HL-60/S4 treated with retinoic acid at 250 ng/mL for 4 days and 3 days (cell line): Measurements from ENCODE around the gene PRICKLE2.

Source experiments
- in situ Hi-C: fragments of 300-500 bp; cut with MboI; formaldehyde crosslinking; loops from 2 replicates; pipeline ENCODE4 v1.7.0; 2022; ENCODE audit warnings: low sequenced_read_pairs

PRICKLE2 gene

DNA sequence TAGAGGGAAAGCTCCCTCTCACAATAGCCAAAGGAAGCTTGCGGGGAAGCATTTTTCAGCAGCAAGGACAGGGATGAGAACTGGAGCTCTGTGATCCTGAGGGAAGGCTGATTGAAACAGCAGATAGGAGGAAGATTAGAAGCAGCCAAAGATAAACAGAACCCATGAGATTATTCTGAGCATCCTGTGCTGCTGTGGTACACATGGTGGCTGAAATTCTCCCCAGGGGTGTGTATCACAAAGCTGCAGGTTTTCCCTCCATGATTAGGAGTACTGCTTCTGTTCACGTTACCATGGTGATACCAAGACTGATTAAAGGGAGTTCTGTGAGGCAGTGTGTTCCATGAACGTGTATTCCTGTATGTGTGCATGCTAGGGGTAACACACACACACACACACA lies 171.7 kb downstream of the PRICKLE2 start:
- in situ Hi-C loops = no loop called here

DNA sequence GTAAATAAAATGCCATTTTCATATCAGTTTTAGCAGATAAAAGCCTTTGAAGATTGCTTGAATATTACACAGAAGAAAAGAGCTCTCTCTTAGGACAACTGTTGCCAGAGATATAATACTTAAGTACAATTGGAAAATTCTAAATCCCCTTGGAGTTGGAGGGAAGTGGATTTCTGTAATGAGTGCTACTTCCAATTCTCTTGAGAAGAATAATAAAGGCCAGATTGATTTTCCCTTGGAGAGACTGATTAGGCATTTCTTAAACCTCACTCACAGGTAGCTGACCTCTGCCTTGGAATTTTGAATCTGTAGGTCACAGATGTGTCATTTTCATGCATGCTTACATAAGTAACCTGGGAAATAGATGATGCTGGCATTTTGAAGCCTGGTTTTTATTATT lies 172.1 kb downstream of the PRICKLE2 start:
- in situ Hi-C loops = no loop called here

DNA sequence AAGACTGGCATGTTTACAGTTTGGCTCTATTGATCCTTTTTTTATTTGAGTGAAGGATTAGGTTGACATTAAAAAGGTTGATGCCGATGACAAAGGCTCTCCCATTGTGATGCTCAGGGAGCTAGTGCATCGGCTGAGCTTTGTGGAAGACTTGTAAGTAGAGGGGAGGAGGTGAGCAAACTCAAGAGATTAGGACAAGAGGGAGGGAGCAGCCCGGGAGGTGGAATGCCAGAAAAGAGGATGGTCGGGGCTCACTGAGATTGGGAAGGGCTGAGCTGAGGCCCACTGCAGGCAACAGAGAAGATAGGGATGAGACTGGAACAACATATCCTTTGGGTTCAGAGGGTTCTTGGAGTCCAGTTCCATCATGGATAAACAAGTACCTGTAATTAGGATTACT lies 175.4 kb downstream of the PRICKLE2 start:
- in situ Hi-C loops = loop anchor here (25.0 kb wide), 1 partner anchor 412 kb away; no protein-coding TSS in a partner anchor

DNA sequence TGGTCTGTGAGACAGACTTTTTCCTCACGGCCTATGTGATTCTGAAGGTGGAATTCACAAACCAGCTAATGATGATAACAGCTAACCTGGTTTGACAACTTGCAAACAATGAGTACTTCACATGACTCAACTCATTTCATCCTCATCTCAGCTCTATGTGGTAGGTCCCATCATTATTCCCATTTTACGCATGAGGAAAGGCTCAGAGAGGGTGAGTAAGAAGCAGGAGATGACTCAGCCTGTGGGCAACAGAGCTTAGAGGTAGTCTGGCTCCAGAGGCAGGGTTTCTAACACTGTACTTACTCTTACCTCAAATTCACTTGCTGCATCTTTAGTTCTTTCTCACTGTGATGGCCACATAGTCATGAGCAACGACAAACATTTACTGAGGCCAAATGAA lies 176.1 kb downstream of the PRICKLE2 start:
- in situ Hi-C loops = loop anchor here (25.0 kb wide), 1 partner anchor 413 kb away; no protein-coding TSS in a partner anchor

DNA sequence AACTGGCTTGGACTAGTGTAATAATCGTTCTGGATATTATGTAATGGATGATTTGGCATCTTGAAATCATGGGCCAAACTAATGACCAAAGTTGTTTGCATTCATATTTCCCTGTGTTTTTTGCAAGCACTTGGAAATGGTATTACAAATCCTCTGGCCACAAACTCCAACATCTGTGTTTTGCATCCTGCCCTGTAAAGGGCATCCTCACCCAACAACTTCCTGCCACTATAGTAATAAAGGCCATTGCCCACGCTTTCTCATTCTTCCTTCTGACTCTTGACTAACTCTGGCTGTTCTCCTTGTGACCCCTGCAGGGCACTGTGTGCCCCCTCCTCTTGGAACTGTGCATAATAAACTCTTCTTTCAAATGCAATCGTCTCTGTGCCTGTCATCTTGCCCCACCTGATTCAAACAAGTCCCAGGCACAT lies 176.6 kb downstream of the PRICKLE2 start:
- in situ Hi-C loops = loop anchor here (25.0 kb wide), 1 partner anchor 414 kb away; no protein-coding TSS in a partner anchor

DNA sequence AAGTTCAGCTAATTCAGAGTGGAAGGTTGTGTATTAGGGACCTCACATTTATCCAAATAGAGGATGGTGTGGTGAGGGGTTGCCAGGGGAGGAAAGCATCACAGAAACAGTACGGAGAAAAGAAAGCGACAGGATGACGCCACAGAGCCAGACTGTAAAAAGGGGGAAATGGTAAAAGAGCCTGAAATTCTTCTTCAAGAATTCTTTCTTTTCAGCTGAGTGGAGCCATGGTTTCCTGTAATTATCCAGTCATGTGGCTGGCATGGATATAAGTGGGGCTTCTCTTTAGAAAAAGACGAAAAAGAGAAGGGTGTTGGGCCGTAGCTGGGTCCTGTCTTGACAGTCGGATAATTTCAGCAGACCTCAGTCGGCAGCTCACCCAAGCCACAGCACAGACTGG lies 177.5 kb downstream of the PRICKLE2 start:
- in situ Hi-C loops = loop anchor here (25.0 kb wide), 1 partner anchor 415 kb away; no protein-coding TSS in a partner anchor

DNA sequence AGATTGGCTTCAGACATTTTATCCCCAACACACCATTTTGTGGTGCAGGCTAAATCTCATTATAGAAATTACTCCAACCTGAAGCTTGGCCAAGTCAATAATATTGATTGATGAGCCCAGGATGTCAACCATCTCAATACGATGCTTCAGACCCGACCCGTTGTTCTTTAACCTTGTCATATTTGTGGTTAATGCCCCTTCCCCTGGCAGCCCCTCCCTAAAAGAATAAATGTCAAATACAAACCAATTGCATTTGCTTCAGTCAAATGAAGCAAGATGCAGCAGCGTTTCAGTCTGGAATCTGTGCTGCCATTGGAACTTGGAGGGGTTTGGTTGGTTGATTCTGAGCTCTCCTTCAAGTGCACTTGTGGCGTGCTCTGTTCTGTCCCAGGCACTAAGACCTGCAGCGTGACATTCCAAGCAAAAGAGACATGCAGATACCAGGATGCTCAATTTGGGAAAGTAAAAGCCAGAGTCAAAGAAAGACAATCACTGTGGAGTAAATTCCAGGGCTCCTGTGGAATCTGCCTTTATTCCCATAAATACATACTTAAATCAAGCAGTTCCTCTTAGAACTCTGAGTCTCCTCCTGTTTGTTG lies 178.2 kb downstream of the PRICKLE2 start:
- in situ Hi-C loops = loop anchor here (25.0 kb wide), 1 partner anchor 415 kb away; no protein-coding TSS in a partner anchor

DNA sequence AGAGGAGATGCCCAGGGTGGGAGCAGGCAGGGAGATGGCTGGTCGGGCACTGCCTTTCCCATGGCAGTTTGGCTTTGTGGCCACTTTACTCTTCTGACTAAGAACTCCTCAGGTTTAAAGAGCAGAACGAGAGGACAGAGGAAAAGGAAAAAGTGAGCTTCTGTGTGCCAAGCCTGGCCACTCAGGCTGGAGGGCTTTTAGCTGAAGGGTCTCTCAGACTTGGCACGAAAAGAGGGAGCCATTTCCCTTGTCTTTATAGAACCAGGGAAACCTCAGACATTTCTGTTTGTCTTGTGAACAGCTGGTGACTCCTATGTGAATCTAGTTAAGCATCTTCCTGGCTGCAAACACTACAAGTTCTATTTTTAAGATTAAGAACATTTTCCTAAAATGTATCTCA lies 178.7 kb downstream of the PRICKLE2 start:
- in situ Hi-C loops = loop anchor here (25.0 kb wide), 1 partner anchor 416 kb away; no protein-coding TSS in a partner anchor

DNA sequence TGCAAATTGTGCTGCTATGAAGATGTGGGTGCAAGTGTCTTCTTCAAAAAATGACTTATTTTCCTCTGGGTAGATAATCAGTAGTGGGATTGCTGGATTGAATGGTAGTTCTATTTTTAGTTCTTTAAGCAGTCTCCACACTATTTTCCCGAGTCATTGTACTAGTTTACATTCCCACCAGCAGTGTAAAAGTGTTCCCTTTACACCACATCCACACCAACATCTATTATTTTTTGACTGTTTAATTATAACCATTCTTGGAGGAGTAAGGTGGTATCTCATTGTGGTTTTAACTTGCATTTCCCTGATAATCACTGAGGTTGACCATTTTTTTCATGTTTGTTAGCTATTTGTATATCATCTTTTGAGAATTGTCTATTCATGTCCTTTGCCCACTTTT lies 182.3 kb downstream of the PRICKLE2 start:
- in situ Hi-C loops = loop anchor here (25.0 kb wide), 1 partner anchor 419 kb away; no protein-coding TSS in a partner anchor
